Transverse colon (tissue), 4 donors: ENCODE results near the gene PCBP3. TPM values are rescaled to one million over a fixed set of nuclear protein-coding genes. Genes with fewer than 3 reads are reported as not detected.

Source experiments
- DNase-seq: peaks from one replicate; pipeline ENCODE4 v3.0.0-alpha.2; 2019
- H3K27ac ChIP-seq, 4 donors: fragments of 200-600 bp; sonication (generic); 2 replicates each; pipeline ENCODE4 v1.5.1; 2016 to 2018; ENCODE audit warnings: inconsistent platforms in 4 of 4
- H3K27me3 ChIP-seq: fragments of 200-600 bp; sonication (generic); 2 replicates; pipeline ENCODE4 v1.5.1; 2017; ENCODE audit warnings: inconsistent platforms
- H3K36me3 ChIP-seq, 4 donors: fragments of 200-600 bp; sonication (generic); 2 replicates each; pipeline ENCODE4 v1.5.1; 2017 to 2019; ENCODE audit warnings: inconsistent platforms in 4 of 4
- H3K4me1 ChIP-seq, 4 donors: fragments of 200-600 bp; sonication (generic); 2 replicates each; pipeline ENCODE4 v1.5.1; 2017 to 2020; ENCODE audit warnings: inconsistent platforms in 4 of 4
- H3K4me3 ChIP-seq, 4 donors: fragments of 200-600 bp; sonication (generic); 1 replicate in 1 of 4; 2 replicates in 3 of 4; pipeline versions ENCODE4 v1.5.1 to v1.6.1; 2017 to 2019; ENCODE audit warnings: inconsistent platforms in 4 of 4
- H3K9me3 ChIP-seq, 2 donors: fragments of 200-600 bp; sonication (generic); 2 replicates each; pipeline ENCODE4 v1.5.1; 2017 to 2019; ENCODE audit warnings: inconsistent platforms in 2 of 2
- EP300 ChIP-seq: sonication (generic); formaldehyde crosslinking; IDR thresholded peaks from one replicate; pipeline ENCODE4 v1.6.1; 2017; ENCODE audit warnings: antibody characterized with exemption, low read depth
- POLR2A ChIP-seq: fragments of 450-650 bp; IDR thresholded peaks from one replicate; pipeline ENCODE4 v1.6.1; 2016; ENCODE audit warnings: antibody characterized with exemption, mild to moderate bottlenecking, moderate library complexity
- POLR2AphosphoS5 ChIP-seq, 3 donors: sonication (generic); formaldehyde crosslinking; IDR thresholded peaks; one replicate each; pipeline ENCODE4 v1.6.1; 2016; ENCODE audit warnings: antibody characterized with exemption in 3 of 3
- whole genome bisulfite sequencing, 2 donors: methylation state at CpG; one replicate each; pipeline ENCODE4 v1.1.5; 2018; ENCODE audit warnings: low coverage in 1 of 2; 5-methylcytosine and 5-hydroxymethylcytosine counted together
- in situ Hi-C, 4 donors: fragments of 200-750 bp; cut with MboI; loops; one replicate each; pipeline versions ENCODE4 v1.15.0 to v1.15.1; 2017; ENCODE audit warnings: low sequenced_read_pairs in 3 of 4, low pct_ligation_motif_present in 1 of 4, low pct_unique_long_range_greater_than_20kb in 1 of 4
- intact Hi-C: fragments of 100-400 bp; cut with DNase I; formaldehyde crosslinking; loops from one replicate; pipeline ENCODE4 v1.15.1; 2023; ENCODE audit warnings: low total_unique reads
- total RNA-seq, 4 donors: library from RNA; depleted of rRNA; stranded (reverse); fragments of >200 nt; gene quantifications; one replicate each; pipeline ENCODE4 v1.1.0, GENCODE V29; 2016
- TF ChIP-seq, protein P1 (sequence below), 5 experiments: fragments of 200-600 bp in 3 of 5; fragments of 450-650 bp in 2 of 5; sonication (generic) in 3 of 5; IDR thresholded peaks; 1 replicate in 2 of 5; 2 replicates in 3 of 5; pipeline ENCODE4 v1.5.1; 2016 to 2017; ENCODE audit warnings: antibody characterized with exemption in 5 of 5, inconsistent platforms in 3 of 5, mild to moderate bottlenecking in 2 of 5, moderate library complexity in 1 of 5

PCBP3 gene
- total RNA-seq, 4 donors from 2014 or later = 0.80 to 7.8 (median 5.3) TPM

DNA sequence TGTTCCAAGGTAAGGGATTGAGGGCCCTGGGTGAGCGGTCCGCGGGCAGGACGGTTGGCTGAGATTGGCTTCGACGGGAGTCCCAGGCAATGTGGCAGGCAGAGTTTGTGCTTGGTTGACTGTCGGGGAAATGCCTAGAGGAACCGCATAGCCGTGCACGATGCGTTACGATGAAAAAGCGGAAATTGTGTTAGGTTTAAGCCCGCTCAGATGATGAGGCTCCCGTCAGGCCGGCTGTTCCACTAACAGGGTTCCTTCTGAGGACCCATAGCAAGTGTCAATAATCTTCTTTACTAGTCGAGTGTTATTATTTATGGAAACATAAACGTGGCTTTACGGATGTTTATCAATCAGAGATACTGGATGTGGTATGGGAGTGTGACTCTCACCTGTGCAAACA, 220.2 kb downstream of the PCBP3 start:
- in situ Hi-C loops = no loop called here
- DNase-seq = no peak

DNA sequence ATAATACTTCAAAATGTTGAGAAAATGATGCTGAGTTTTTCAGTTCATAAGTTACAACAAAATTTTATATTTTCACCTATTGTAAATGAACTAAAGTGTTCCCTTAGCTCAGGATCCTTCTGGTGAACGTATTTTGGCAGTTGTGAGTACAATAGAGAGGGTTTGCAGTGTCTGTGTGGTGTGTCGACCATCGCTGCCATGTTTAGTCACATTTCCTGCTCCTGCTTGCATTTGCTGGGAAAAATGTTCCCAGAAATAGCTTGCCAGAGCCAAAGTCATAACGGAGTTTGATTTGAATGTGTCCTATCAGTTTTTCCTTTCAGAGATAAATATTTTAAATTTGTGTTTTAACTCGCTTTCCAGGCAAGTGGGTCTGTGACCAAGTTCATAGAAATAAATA, 220.9 kb downstream of the PCBP3 start:
- no peak for TF ChIP-seq POLR2A
- TF ChIP-seq, protein P1, sequence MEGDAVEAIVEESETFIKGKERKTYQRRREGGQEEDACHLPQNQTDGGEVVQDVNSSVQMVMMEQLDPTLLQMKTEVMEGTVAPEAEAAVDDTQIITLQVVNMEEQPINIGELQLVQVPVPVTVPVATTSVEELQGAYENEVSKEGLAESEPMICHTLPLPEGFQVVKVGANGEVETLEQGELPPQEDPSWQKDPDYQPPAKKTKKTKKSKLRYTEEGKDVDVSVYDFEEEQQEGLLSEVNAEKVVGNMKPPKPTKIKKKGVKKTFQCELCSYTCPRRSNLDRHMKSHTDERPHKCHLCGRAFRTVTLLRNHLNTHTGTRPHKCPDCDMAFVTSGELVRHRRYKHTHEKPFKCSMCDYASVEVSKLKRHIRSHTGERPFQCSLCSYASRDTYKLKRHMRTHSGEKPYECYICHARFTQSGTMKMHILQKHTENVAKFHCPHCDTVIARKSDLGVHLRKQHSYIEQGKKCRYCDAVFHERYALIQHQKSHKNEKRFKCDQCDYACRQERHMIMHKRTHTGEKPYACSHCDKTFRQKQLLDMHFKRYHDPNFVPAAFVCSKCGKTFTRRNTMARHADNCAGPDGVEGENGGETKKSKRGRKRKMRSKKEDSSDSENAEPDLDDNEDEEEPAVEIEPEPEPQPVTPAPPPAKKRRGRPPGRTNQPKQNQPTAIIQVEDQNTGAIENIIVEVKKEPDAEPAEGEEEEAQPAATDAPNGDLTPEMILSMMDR (IDR thresholded peaks at IDR 0.05) = no peak
- WGBS, 2 donors = 65 to 73% methylated on average over 4 to 5 of the region's 5 CpGs
- no peak overlapping the region for H3K27ac ChIP-seq
- in situ Hi-C loops (no loop called here), intact Hi-C loops (no loop called here)
- no peaks in the 10 kb centered on the region for H3K36me3 ChIP-seq
- H3K27me3 ChIP-seq = no peaks in the 10 kb centered on the region
- H3K4me1 ChIP-seq = no peaks in the 10 kb centered on the region
- no peak for DNase-seq
- H3K4me3 ChIP-seq = no peak overlapping the region
- no peaks in the 10 kb centered on the region for H3K9me3 ChIP-seq

More for the DNA sequence above, 220.2 kb downstream of the PCBP3 start:
- no peaks in the 10 kb centered on the region for H3K4me1 ChIP-seq
- no peak overlapping the region for H3K4me3 ChIP-seq
- intact Hi-C loops = no loop called here
- WGBS, 2 donors = 83% methylated on average over 19 of the region's 19 CpGs; no CpG with 5 or more reads in 1 of the 2 donors
- H3K27me3 ChIP-seq = no peaks in the 10 kb centered on the region
- no peaks in the 10 kb centered on the region for H3K36me3 ChIP-seq
- no peak overlapping the region for H3K27ac ChIP-seq
- no peaks in the 10 kb centered on the region for H3K9me3 ChIP-seq
- TF ChIP-seq POLR2AphosphoS5 (IDR thresholded peaks at IDR 0.05) (no peak), POLR2A (no peak), EP300 (no peak)
- TF ChIP-seq, protein P1 (IDR thresholded peaks at IDR 0.05) = no peak

DNA sequence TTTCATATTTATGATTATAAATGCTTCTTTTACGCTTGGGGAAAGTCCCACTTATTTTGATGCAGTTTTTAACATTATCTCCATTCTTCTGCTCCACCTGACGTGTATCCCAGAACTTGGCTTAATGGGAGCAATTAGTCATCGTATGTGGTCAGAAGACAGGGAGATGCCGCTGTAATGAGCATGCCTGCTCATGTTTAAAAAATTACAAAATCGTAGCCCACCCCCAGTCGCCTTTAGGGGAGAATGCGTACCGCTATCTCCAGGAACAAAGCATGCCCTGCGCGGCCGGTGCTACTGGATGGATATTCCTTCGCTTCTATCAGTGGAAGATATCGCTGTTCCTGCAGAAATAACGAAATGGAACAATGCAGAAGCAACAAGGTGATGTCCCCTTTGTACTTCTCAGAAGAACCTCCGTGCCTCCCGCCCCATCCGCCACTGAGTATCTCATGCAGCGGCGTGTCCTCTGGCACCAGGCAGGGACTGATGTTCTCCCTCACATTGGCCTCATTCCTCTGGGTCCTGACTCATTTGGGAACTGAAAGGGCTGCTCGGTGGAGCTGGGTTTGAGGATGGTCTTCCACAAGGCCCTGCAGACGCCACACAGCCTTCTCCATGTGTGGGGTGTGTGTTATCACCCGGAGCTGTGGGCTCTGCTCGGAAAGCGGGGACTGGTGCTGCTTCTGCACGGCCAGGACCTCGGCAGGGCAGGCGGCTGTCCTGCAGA, 221.7 kb downstream of the PCBP3 start:
- Histone ChIP-seq H3K36me3 (no peaks in the 10 kb centered on the region), H3K4me3 (no peak overlapping the region), H3K27me3 (no peaks in the 10 kb centered on the region), H3K27ac (no peak overlapping the region), H3K4me1 (no peaks in the 10 kb centered on the region), H3K9me3 (no peaks in the 10 kb centered on the region)
- intact Hi-C loops (no loop called here), in situ Hi-C loops (no loop called here)
- WGBS, 2 donors = 86 to 91% methylated on average over 14 to 27 of the region's 27 CpGs
- TF ChIP-seq, protein P1 (IDR thresholded peaks at IDR 0.05) = no peak
- TF ChIP-seq POLR2AphosphoS5 (IDR thresholded peaks at IDR 0.05) (no peak), POLR2A (no peak), EP300 (no peak)
- no peak for DNase-seq

DNA sequence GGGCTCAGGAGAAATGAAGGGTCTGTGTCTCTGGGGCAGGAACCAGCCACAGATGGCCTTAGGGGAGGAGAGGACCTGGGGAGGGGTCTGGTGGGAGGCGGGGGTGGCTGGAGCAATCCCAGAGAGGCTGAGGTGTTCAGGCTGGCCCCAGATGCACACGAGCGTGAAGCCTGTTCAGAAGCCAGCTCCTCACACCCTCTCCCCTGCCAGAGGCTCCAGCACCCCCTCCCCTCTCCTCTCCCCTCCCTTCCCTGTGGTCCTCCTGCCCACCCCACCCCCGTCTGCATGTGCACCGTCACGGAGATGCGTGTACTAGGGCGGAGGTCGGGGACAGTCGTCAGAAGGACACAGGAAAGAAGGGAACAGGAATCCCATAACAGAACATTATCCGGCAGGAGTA, 223.0 kb downstream of the PCBP3 start:
- Histone ChIP-seq H3K4me3 (no peak overlapping the region), H3K27me3 (no peaks in the 10 kb centered on the region), H3K27ac (no peak overlapping the region), H3K9me3 (no peaks in the 10 kb centered on the region), H3K36me3 (no peaks in the 10 kb centered on the region), H3K4me1 (no peaks in the 10 kb centered on the region)
- in situ Hi-C loops = no loop called here
- no peak for DNase-seq
- TF ChIP-seq POLR2A = no peak
- no peak for TF ChIP-seq POLR2AphosphoS5 (IDR thresholded peaks at IDR 0.05)
- TF ChIP-seq, protein P1 (IDR thresholded peaks at IDR 0.05) = no peak
- TF ChIP-seq EP300 = no peak
- WGBS, 2 donors = 69 to 100% methylated on average over 1 to 11 of the region's 11 CpGs
- intact Hi-C loops = no loop called here
